Ishikawa (cell line): ENCODE data around the gene FCN1.

ENCODE experiments used
- CEBPB ChIP-seq: IDR thresholded peaks from 2 replicates; pipeline ENCODE4 v1.6.1; 2012
- CREB1 ChIP-seq: IDR thresholded peaks from 2 replicates; pipeline ENCODE4 v1.6.1; 2012; ENCODE audit warnings: low read depth
- EGR1 ChIP-seq: IDR thresholded peaks from 2 replicates; pipeline ENCODE4 v1.6.1; 2012
- EP300 ChIP-seq: IDR thresholded peaks from 2 replicates; pipeline ENCODE4 v1.6.1; 2012; ENCODE audit warnings: borderline replicate concordance
- FOXM1 ChIP-seq: IDR thresholded peaks from 2 replicates; pipeline ENCODE4 v1.6.1; 2012; ENCODE audit warnings: low read depth, borderline replicate concordance
- NFIC ChIP-seq: IDR thresholded peaks from 2 replicates; pipeline ENCODE4 v1.6.1; 2012
- RAD21 ChIP-seq: IDR thresholded peaks from 2 replicates; pipeline ENCODE4 v1.6.1; 2012; ENCODE audit warnings: low read depth
- TAF1 ChIP-seq: IDR thresholded peaks from 2 replicates; pipeline ENCODE4 v1.6.1; 2012; ENCODE audit warnings: low read depth, mild to moderate bottlenecking
- TCF12 ChIP-seq: IDR thresholded peaks from 2 replicates; pipeline ENCODE4 v1.6.1; 2012; ENCODE audit warnings: low read depth
- TEAD4 ChIP-seq: IDR thresholded peaks from 2 replicates; pipeline ENCODE4 v1.6.1; 2012
- YY1 ChIP-seq: IDR thresholded peaks from 2 replicates; pipeline ENCODE4 v1.6.1; 2012; ENCODE audit warnings: low read depth
- ZBTB7A ChIP-seq: IDR thresholded peaks from 2 replicates; pipeline ENCODE4 v1.6.1; 2012; ENCODE audit warnings: low read depth
- TF ChIP-seq, protein P1 (sequence below): IDR thresholded peaks from 2 replicates; pipeline ENCODE4 v1.6.1; 2012
- TF ChIP-seq, protein P2 (sequence below): IDR thresholded peaks from 2 replicates; pipeline ENCODE4 v1.6.1; 2012
- TF ChIP-seq, protein P3 (sequence below): IDR thresholded peaks from 2 replicates; pipeline ENCODE4 v1.6.1; 2012; ENCODE audit warnings: low read depth, mild to moderate bottlenecking

The FCN1 gene

DNA sequence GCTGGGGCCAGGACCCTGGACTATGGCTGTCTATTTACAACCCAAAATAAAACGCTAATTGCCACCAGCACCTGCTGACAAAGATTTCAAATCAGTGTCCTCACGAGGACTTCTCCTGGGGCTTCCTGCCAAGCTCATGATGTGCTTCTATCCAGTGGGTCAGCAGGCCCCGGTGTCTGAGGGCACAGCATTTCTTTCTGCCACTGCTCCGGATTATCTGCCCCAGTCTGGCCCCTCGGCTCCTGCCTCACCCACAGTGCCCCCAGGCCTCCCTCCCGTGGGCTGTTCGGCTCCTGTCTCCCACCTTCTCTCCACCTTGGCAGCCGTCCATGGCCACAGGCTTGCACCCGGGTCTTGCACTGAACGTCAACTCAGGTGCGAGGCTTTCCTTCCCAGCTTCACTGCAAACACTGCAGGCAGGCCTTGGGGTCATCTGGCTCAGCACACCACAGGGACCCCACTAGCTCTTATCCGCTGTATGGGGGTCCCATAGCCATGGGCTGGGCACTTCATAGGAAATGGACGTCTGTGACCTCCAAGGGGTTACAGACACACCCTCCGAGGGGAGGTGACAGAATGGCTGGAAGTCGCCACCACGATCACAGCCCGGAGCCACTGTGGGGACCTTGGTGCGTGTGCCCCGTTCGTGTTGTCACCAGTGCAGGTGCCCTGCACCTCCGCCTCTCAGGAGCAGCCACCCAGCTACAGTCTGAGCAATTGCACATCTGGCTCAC is 43.8 kb upstream of the FCN1 start:
- TF ChIP-seq, protein P1, sequence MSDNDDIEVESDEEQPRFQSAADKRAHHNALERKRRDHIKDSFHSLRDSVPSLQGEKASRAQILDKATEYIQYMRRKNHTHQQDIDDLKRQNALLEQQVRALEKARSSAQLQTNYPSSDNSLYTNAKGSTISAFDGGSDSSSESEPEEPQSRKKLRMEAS = no peak
- no peak for TF ChIP-seq TCF12
- TF ChIP-seq FOXM1 = no peak
- TF ChIP-seq YY1 = no peak
- TF ChIP-seq RAD21 = no peak
- TF ChIP-seq TAF1 = no peak
- TF ChIP-seq CREB1 = no peak
- TF ChIP-seq, protein P2, sequence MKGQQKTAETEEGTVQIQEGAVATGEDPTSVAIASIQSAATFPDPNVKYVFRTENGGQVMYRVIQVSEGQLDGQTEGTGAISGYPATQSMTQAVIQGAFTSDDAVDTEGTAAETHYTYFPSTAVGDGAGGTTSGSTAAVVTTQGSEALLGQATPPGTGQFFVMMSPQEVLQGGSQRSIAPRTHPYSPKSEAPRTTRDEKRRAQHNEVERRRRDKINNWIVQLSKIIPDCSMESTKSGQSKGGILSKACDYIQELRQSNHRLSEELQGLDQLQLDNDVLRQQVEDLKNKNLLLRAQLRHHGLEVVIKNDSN = no peak
- TF ChIP-seq, protein P3, sequence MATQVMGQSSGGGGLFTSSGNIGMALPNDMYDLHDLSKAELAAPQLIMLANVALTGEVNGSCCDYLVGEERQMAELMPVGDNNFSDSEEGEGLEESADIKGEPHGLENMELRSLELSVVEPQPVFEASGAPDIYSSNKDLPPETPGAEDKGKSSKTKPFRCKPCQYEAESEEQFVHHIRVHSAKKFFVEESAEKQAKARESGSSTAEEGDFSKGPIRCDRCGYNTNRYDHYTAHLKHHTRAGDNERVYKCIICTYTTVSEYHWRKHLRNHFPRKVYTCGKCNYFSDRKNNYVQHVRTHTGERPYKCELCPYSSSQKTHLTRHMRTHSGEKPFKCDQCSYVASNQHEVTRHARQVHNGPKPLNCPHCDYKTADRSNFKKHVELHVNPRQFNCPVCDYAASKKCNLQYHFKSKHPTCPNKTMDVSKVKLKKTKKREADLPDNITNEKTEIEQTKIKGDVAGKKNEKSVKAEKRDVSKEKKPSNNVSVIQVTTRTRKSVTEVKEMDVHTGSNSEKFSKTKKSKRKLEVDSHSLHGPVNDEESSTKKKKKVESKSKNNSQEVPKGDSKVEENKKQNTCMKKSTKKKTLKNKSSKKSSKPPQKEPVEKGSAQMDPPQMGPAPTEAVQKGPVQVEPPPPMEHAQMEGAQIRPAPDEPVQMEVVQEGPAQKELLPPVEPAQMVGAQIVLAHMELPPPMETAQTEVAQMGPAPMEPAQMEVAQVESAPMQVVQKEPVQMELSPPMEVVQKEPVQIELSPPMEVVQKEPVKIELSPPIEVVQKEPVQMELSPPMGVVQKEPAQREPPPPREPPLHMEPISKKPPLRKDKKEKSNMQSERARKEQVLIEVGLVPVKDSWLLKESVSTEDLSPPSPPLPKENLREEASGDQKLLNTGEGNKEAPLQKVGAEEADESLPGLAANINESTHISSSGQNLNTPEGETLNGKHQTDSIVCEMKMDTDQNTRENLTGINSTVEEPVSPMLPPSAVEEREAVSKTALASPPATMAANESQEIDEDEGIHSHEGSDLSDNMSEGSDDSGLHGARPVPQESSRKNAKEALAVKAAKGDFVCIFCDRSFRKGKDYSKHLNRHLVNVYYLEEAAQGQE = no peak
- TF ChIP-seq EP300 = no peak
- TF ChIP-seq CEBPB = no peak
- no peak for TF ChIP-seq ZBTB7A
- TF ChIP-seq NFIC = no peak
- TF ChIP-seq EGR1 = no peak
- no peak for TF ChIP-seq TEAD4

DNA sequence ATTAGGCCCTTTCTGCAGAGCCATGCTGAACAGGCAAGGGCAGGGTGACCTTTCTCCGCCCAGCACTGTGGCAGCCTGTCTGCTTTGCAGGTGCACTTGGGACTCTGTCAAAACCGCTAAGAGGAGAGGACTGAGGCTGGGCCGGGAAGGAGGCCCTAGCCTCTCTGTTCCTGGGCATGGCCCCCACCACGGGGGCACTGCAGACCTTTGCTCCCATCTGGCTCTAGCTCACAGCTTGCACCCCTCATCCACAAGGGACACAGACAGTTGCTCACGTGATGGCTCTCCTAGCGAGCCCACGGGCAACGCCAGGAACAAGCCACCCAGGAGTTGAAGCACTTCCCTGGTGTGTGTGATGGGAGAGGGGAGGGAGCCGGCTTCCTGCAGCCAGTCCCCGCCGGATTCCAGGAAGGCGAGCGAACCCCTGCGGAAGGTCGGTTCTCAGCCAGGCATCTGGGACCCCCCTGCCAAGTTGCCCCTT is 43.0 kb upstream of the FCN1 start:
- TF ChIP-seq TEAD4 (no peak), RAD21 (no peak), NFIC (no peak), ZBTB7A (no peak), EP300 (no peak), CEBPB (no peak), CREB1 (no peak), FOXM1 (no peak), YY1 (no peak), EGR1 (no peak), TAF1 (no peak), TCF12 (no peak)
- TF ChIP-seq, protein P3 = no peak
- TF ChIP-seq, protein P1 = no peak
- TF ChIP-seq, protein P2 = no peak

DNA sequence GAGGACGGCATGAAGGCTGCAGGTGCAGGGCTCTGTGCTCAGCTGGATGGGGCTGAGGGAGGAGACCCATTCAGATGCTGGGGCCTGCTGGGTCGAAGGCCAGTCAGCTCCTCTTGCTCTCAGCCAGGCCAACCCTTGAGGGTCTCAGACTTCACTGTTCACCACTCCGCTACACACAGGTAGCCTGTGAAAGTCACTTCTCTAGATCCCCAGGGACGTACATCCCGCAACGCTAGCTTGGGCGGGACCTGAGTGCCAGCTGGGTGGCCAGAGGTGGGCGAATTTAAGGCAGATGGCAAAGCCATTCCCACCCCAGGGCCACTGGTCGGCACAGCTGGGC is 42.2 kb upstream of the FCN1 start:
- TF ChIP-seq RAD21 (no peak), TEAD4 (no peak), TAF1 (no peak), TCF12 (no peak), YY1 (no peak), EGR1 (no peak), EP300 (no peak), ZBTB7A (no peak)
- TF ChIP-seq, protein P3 = no peak
- TF ChIP-seq, protein P2 = no peak
- TF ChIP-seq, protein P1 = no peak
